Caco-2 (cell line): ENCODE data around the gene RCL1. TPM values are rescaled to one million over a fixed set of nuclear protein-coding genes. Genes with fewer than 3 reads are reported as not detected.
"Not testable (repeated sequence)": the region's sequence is repeated elsewhere in the genome, so short reads cannot be mapped to it uniquely, and the experiment has no call there.

Experiments used
- BruUV-seq: library from RNA; stranded (reverse); fragments of 400-500 nt; replicated peaks from 2 replicates; lab custom pipeline; 2021; lab: Mats Ljungman, UMichigan
- CTCF ChIA-PET: fragments of 300-600 bp; sonication (Branson Sonifier 250); formaldehyde crosslinking; loops from one replicate; lab custom pipeline; 2022; ENCODE audit warnings: antibody characterized with exemption; lab: Charles Lee
- POLR2A ChIA-PET: fragments of 300-600 bp; sonication (Branson Sonifier 250); formaldehyde crosslinking; loops from one replicate; lab custom pipeline; 2022; ENCODE audit warnings: antibody characterized with exemption; lab: Charles Lee
- DNase-seq, 2 experiments: peaks; one replicate each; pipeline versions ENCODE4 v3.0.0 to v3.0.0-alpha.2; 2020 to 2022
- H3K27me3 ChIP-seq: replicated peaks from 2 replicates; pipeline ENCODE4 v1.6.0; 2011; ENCODE audit warnings: low read length; ENCODE audit not compliant: control insufficient read depth, insufficient read depth
- H3K36me3 ChIP-seq: 2 replicates; pipeline ENCODE4 v1.5.1; 2011; ENCODE audit warnings: low read length; ENCODE audit not compliant: control insufficient read depth, insufficient read depth
- H3K4me1 ChIP-seq: fragments of 250-450 bp; sonication (Bioruptor Pico); 2 replicates; pipeline ENCODE4 v1.5.1; 2020; ENCODE audit warnings: mild to moderate bottlenecking
- H3K4me3 ChIP-seq: 2 replicates; pipeline ENCODE4 v1.5.1; 2011; ENCODE audit warnings: low read depth, mild to moderate bottlenecking, control low read depth, low read length
- H3K9me3 ChIP-seq: fragments of 250-450 bp; sonication (Bioruptor Pico); 2 replicates; pipeline ENCODE4 v1.5.1; 2020; ENCODE audit warnings: mild to moderate bottlenecking, moderate library complexity
- H3K27ac Mint-ChIP-seq: one replicate; pipeline ENCODE4 v1.8.0; 2022; ENCODE audit warnings: mixed read lengths; ENCODE audit not compliant: unreplicated experiment
- H3K27me3 Mint-ChIP-seq: one replicate; pipeline ENCODE4 v1.8.0; 2022; ENCODE audit warnings: mixed read lengths; ENCODE audit not compliant: insufficient read depth, unreplicated experiment
- H3K36me3 Mint-ChIP-seq: one replicate; pipeline ENCODE4 v1.8.0; 2022; ENCODE audit warnings: mild to moderate bottlenecking, mixed read lengths; ENCODE audit not compliant: insufficient read depth, unreplicated experiment
- H3K4me1 Mint-ChIP-seq: one replicate; pipeline ENCODE4 v1.8.0; 2022; ENCODE audit warnings: low read depth, mixed read lengths; ENCODE audit not compliant: unreplicated experiment
- H3K4me3 Mint-ChIP-seq: one replicate; pipeline ENCODE4 v1.8.0; 2022; ENCODE audit warnings: mild to moderate bottlenecking, moderate library complexity, mixed read lengths; ENCODE audit not compliant: unreplicated experiment
- H3K9me3 Mint-ChIP-seq: one replicate; pipeline ENCODE4 v1.8.0; 2022; ENCODE audit warnings: mixed read lengths; ENCODE audit not compliant: unreplicated experiment
- intact Hi-C: fragments of 100-400 bp; cut with micrococcal nuclease; formaldehyde crosslinking; loops from one replicate; pipeline ENCODE4 v1.10.0; 2022; ENCODE audit not compliant: unreplicated experiment
- total RNA-seq: library from RNA; stranded (reverse); gene quantifications from 2 replicates; pipeline ENCODE4 v1.2.3, GENCODE V29; 2022
- TF ChIP-seq, protein P1 (sequence below), 2 experiments: fragments of 200-600 bp in 1 of 2; IDR thresholded peaks; 1 replicate in 1 of 2; 2 replicates in 1 of 2; pipeline versions ENCODE4 v1.5.1 to v1.8.0; 2011 to 2022; ENCODE audit warnings: antibody characterized with exemption in 1 of 2, control low read depth in 1 of 2, inconsistent platforms in 1 of 2, low read depth in 1 of 2, low read length in 1 of 2, mild to moderate bottlenecking in 1 of 2, moderate library complexity in 1 of 2; ENCODE audit not compliant: insufficient read depth in 1 of 2, severe bottlenecking in 1 of 2, unreplicated experiment in 1 of 2

RCL1 gene
- total RNA-seq, 1 experiment from 2014 or later, result 15.7 TPM

DNA sequence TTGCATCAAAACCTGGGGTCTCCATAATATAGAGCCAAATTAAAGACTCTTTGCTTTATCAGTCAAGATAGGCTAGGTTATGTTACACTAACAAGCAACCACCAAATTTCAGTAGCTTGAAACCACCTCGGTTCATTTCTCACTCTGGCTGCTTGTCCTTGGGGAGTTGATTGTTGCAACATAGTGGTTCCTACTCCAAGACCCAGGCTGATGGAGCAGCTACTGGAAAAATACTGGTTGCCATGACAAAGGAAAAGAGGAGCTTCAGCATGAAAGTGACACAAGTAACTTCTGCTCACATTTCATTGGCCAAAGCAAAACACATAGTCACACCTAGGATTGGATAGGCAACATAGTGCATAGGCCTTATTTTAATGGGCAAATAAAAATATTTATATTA is 18.5 kb upstream of the RCL1 start:
- TF ChIP-seq, protein P1, sequence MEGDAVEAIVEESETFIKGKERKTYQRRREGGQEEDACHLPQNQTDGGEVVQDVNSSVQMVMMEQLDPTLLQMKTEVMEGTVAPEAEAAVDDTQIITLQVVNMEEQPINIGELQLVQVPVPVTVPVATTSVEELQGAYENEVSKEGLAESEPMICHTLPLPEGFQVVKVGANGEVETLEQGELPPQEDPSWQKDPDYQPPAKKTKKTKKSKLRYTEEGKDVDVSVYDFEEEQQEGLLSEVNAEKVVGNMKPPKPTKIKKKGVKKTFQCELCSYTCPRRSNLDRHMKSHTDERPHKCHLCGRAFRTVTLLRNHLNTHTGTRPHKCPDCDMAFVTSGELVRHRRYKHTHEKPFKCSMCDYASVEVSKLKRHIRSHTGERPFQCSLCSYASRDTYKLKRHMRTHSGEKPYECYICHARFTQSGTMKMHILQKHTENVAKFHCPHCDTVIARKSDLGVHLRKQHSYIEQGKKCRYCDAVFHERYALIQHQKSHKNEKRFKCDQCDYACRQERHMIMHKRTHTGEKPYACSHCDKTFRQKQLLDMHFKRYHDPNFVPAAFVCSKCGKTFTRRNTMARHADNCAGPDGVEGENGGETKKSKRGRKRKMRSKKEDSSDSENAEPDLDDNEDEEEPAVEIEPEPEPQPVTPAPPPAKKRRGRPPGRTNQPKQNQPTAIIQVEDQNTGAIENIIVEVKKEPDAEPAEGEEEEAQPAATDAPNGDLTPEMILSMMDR (IDR thresholded peaks at IDR 0.05; ENCODE audit: insufficient read depth in 1 of 2, low read depth in 1 of 2, low read length in 1 of 2, severe bottlenecking in 1 of 2, unreplicated experiment in 1 of 2), result no peak
- H3K36me3 ChIP-seq, result no peaks in the 10 kb centered on the region
- H3K27me3 ChIP-seq, result no peaks in the 10 kb centered on the region
- H3K4me3 Mint-ChIP-seq, result no peak overlapping the region
- no peak overlapping the region for H3K4me3 ChIP-seq
- intact Hi-C loops, result no loop called here
- POLR2A ChIA-PET, result no interaction called here
- peaks cover 4% of the 10 kb centered on the region for H3K27me3 Mint-ChIP-seq
- no TSS peak for BruUV-seq
- CTCF ChIA-PET, result no interaction called here
- H3K27ac Mint-ChIP-seq, result no peak overlapping the region
- H3K9me3 Mint-ChIP-seq, result no peaks in the 10 kb centered on the region
- no peaks in the 10 kb centered on the region for H3K9me3 ChIP-seq
- no peak for DNase-seq
- no peaks in the 10 kb centered on the region for H3K4me1 Mint-ChIP-seq
- H3K36me3 Mint-ChIP-seq, result no peaks in the 10 kb centered on the region
- H3K4me1 ChIP-seq, result no peaks in the 10 kb centered on the region

DNA sequence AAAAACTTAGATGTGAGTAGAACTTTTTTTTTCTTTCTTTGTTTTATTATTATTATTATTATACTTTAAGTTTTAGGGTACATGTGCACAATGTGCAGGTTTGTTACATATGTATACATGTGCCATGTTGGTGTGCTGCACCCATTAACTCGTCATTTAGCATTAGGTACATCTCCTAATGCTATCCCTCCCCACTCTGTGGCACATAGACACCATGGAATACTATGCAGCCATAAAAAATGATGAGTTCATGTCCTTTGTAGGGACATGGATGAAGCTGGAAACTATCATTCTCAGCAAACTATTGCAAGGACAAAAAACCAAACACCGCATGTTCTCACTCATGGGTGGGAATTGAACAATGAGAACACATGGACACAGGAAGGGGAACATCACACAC is 17.8 kb upstream of the RCL1 start:
- DNase-seq, CTCF ChIA-PET, H3K4me1 ChIP-seq, H3K4me1 Mint-ChIP-seq, H3K4me3 ChIP-seq, POLR2A ChIA-PET, BruUV-seq, H3K27me3 ChIP-seq, H3K36me3 Mint-ChIP-seq, H3K36me3 ChIP-seq, H3K9me3 Mint-ChIP-seq, intact Hi-C loops, H3K27me3 Mint-ChIP-seq, H3K27ac Mint-ChIP-seq, H3K9me3 ChIP-seq, H3K4me3 Mint-ChIP-seq: not testable (repeated sequence)

DNA sequence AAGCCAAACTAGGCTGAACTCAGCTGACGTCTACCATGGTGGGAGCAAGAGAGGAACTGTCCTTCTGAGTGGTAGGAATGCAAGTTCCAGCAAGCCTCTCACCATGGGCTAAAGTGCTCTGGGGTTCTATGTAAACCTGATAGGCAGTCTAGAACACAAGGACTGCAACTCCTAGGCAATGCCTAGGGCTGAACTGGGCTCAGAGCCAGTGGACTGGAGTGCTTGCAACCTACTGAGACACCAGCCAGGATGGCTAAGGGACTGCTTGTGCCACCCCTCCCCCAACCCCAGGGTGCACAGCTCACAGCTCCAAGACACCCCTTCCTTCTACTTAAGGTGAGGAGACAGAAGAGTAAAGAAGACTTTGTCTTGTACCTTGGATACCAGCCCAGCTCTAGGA is 12.1 kb upstream of the RCL1 start:
- Histone ChIP-seq H3K4me3 (no peak overlapping the region), H3K4me1 (0 out of 2 replicates have a peak, but pooled peaks cover 8% of the 10 kb centered on the region), H3K36me3 (no peaks in the 10 kb centered on the region), H3K27me3 (no peaks in the 10 kb centered on the region), H3K9me3 (no peaks in the 10 kb centered on the region)
- Mint-ChIP-seq H3K27ac (no peak overlapping the region), H3K27me3 (no peaks in the 10 kb centered on the region), H3K36me3 (no peaks in the 10 kb centered on the region), H3K4me3 (no peak overlapping the region), H3K4me1 (peaks cover 9% of the 10 kb centered on the region), H3K9me3 (no peaks in the 10 kb centered on the region)
- intact Hi-C loops, result no loop called here
- BruUV-seq, result no TSS peak
- POLR2A ChIA-PET, result no interaction called here
- CTCF ChIA-PET, result no interaction called here
- DNase-seq, result no peak
- TF ChIP-seq, protein P1 (IDR thresholded peaks at IDR 0.05; ENCODE audit: insufficient read depth in 1 of 2, low read depth in 1 of 2, low read length in 1 of 2, severe bottlenecking in 1 of 2, unreplicated experiment in 1 of 2), result no peak

DNA sequence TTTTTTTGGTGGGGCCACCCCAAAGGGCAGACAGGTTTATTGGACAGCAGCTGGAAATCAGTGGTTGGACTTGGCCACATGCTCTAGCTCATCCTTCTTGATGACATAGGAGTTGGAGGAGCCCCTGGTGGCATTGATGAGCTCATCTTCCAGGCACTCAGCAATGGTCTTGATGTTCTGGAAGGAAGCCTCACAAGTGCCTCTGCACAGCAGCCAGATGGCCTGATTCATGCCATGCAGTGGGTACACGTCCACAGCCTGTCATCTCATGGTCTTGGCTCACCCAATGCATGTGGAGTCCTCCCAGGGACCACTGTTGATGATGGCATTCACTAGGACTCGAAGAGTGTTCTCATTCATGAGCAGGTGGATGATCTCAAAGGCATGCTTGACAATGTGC is 11.3 kb upstream of the RCL1 start:
- Histone ChIP-seq H3K36me3 (no peaks in the 10 kb centered on the region), H3K4me1 (0 out of 2 replicates have a peak, but pooled peaks cover 8% of the 10 kb centered on the region), H3K9me3 (no peaks in the 10 kb centered on the region), H3K4me3 (no peak overlapping the region), H3K27me3 (no peaks in the 10 kb centered on the region)
- Mint-ChIP-seq H3K4me1 (peaks cover 9% of the 10 kb centered on the region), H3K27me3 (no peaks in the 10 kb centered on the region), H3K27ac (no peak overlapping the region), H3K36me3 (no peaks in the 10 kb centered on the region), H3K9me3 (no peaks in the 10 kb centered on the region), H3K4me3 (no peak overlapping the region)
- no peak for DNase-seq
- no TSS peak for BruUV-seq
- CTCF ChIA-PET, result interaction anchor here (0.6 to 0.7 kb wide), 2 partner anchors 590 to 824 kb away, joined by 4 to 6 read pairs; no protein-coding TSS in a partner anchor
- POLR2A ChIA-PET, result no interaction called here
- intact Hi-C loops, result no loop called here
- TF ChIP-seq, protein P1 (IDR thresholded peaks at IDR 0.05; ENCODE audit: insufficient read depth in 1 of 2, low read depth in 1 of 2, low read length in 1 of 2, severe bottlenecking in 1 of 2, unreplicated experiment in 1 of 2), result no peak

DNA sequence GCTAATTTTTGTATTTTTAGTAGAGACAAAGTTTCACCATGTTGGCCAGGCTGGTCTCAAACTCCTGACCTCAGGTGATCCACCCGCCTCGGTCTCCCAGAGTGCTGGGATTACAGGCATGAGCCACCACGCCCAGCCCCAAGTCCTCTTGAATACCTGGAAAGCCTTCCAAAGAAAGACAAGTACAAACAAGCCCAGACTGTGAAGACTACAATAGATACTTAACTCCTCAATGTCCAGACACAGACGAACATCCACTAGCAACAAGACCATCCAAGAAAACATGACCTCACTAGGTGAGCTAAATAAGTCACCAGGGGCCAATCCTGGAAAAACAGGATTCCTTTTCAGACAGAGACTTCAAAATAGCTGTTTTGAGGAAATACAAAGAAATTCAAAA is 9.6 kb upstream of the RCL1 start:
- H3K9me3 ChIP-seq, H3K27ac Mint-ChIP-seq, BruUV-seq, H3K9me3 Mint-ChIP-seq, H3K4me1 Mint-ChIP-seq, H3K4me3 ChIP-seq, H3K4me1 ChIP-seq, intact Hi-C loops, H3K27me3 Mint-ChIP-seq, POLR2A ChIA-PET, H3K4me3 Mint-ChIP-seq, H3K27me3 ChIP-seq, H3K36me3 Mint-ChIP-seq, CTCF ChIA-PET, H3K36me3 ChIP-seq, DNase-seq: not testable (repeated sequence)
